ENCODE measurements around the gene METRN.

Gene METRN

DNA sequence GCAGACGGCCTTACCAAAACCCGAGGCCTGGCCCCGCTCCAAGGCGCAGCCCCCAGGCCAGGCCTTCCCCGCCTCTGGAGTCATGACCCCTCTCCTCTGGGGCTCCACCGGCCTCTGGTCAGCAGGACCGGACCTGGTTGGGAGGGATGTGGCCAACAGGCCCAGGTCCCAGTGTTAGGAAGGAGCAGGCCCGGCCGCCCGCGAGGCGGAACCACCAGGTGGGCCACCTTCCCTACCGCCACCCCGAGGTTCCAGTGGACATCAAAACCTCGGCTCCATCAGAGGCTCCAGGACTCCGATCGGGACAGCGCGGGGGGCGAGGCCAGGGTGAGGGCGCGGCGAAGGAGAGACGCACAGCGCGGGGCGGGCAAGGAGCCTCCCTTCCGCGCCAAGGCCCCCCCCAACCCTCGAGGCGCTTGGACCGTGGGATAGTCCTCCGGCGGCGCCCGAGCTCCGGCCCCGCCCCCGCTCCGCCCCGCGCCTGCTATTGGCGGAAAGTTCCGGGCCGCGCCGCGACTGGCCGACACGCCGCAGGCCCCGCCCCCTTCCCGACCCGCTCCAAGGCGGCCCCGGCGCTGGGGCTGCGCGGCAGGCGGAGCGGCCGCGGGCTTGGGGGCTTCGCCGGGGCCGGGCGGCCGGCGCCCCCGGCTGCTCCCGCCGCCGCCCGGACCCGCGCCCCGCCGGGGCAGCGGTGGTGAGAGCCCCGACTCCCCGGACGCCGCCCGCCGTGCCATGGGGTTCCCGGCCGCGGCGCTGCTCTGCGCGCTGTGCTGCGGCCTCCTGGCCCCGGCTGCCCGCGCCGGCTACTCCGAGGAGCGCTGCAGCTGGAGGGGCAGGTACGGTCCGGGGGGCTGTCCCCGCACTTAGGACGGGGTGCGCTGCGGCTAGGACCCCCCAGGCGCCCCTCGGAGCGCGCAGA lies at the start of gene METRN:
Gene METRN, plus strand, starts transcription at position 561 of the 919 bp plus-strand sequence. Its CDS starts 172 bp downstream, at position 733.
- in situ Hi-C loops (cut with HindIII; ENCODE audit: low pct_ligation_motif_present, low pct_unique_long_range_greater_than_20kb, low sequenced_read_pairs), result no loop called here

DNA sequence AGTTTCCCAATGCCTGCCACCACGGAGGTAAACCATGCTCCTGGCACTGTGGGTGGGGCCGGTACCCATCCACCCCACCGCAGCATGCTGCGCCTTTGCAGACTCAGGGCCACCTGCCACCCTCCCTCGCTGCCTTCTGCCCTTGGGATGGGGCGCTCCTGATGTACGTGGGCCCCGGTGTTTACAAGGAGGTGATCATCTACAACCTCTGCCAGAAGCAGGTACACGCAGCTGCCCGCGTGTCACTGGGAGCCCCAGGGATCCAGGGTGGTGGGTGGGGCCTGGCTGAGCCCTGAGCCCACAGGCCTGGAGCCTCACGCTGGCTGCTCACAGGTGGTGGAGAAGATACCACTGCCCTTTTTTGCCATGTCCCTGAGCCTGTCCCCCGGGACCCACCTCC lies 48.3 kb upstream of the METRN start:
- in situ Hi-C loops (cut with HindIII; ENCODE audit: low pct_ligation_motif_present, low pct_unique_long_range_greater_than_20kb, low sequenced_read_pairs), result no loop called here
- no peak for DNase-seq

More for the DNA sequence above, at the start of gene METRN:
- peak; percentile 96 for DNase-seq

DNA sequence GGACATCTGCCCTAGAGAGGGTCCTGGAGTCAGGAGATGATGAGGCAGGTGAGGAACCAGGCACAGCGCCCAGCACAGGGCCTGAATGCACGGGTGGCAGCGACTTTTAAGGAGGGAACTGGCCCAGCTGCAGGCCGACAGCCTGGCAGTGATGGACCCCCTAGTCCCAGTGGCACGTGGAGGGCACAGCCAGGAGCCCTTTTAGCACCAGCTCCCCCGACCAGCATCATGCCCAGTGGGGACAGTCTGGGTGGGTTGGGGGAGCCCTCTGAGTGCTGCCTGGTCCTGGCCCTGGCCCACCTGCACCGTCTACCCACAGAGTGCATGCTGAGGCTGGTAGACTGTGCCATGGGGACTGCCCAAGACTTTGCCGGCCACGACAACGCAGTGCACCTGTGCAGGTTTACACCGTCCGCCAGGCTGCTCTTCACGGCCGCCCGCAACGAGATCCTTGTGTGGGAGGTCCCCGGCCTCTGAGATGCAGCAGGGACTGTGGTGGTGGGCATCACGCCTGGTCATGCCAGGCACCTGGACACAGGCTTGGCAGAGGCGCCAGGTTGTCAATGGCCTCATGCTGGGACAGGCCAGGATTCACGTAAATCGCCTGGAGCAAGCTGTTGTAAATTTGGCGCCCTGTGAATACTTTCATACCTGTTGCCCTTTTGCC lies 47.7 kb upstream of the METRN start:
- in situ Hi-C loops (cut with HindIII; ENCODE audit: low pct_ligation_motif_present, low pct_unique_long_range_greater_than_20kb, low sequenced_read_pairs), result no loop called here
- no peak for DNase-seq

DNA sequence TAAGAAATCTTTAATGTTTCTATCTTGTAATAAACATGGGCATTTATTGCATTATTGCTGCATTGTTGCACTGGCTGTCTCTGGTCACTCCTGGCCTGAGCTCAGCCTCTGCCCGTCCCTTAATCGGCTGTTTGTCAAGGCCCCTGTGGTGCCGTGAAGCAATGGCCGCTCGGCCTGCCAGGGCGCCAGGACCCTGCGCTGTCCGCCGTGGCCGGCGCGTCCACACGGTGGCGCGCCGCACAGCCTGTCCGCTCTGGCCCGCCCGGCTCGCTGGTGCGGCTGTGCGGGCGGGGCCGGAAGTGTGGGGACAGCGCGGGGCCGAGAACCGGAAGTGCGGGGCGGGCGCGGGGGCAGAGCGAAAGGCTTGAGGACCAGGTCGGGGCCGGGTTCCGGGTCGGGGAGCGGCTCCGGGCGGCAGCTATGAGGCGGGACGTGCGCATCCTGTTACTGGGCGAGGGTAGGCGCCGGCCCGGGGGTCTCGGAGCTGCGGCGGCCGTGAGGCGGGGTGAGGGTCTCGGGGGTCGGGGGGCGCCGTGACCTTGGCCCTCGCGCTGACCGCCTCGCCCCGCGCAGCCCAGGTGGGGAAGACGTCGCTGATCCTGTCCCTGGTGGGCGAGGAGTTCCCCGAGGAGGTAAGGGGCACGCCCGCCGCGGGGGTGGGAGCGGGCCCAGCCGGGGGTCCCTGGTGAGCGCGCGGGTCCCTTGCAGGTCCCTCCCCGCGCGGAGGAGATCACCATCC lies 47.0 kb upstream of the METRN start, which contains the start of gene RHOT2:
Gene RHOT2, plus strand, starts transcription at position 353 of the 739 bp plus-strand sequence. Its CDS starts 68 bp downstream, at position 421.
- in situ Hi-C loops (cut with HindIII; ENCODE audit: low pct_ligation_motif_present, low pct_unique_long_range_greater_than_20kb, low sequenced_read_pairs), result no loop called here
- DNase-seq, result peak; percentile 96

DNA sequence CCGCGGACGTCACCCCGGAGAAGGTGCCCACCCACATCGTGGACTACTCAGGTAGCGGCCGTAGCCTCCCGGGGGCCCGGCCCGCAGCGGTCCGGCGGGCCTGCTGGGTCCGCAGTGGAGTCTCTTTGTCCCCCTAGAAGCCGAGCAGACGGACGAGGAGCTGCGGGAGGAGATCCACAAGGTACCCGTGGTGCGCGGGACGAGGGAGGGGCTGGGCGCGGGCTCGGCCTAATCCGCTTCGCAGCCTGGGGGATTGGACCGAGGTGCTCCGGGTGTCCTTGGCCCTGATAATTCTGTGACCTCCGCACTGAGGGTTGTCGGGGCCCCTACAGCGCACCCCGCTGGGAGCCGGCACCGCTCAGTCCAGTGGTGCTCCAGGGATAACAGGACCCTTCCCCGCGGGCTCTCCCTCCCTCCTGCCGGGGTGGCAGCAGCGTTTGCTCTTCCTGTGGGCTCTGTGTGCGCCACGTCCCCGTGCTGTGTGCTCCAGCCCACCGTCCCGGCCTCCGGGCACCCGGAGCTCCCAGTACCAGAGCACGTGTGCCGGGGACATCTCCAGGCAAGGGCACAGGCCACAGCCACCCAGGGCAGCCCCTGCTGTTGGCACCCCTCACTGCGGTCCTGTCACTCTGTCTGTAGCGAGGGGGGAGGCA lies 46.3 kb upstream of the METRN start:
- in situ Hi-C loops (cut with HindIII; ENCODE audit: low pct_ligation_motif_present, low pct_unique_long_range_greater_than_20kb, low sequenced_read_pairs), result no loop called here

DNA sequence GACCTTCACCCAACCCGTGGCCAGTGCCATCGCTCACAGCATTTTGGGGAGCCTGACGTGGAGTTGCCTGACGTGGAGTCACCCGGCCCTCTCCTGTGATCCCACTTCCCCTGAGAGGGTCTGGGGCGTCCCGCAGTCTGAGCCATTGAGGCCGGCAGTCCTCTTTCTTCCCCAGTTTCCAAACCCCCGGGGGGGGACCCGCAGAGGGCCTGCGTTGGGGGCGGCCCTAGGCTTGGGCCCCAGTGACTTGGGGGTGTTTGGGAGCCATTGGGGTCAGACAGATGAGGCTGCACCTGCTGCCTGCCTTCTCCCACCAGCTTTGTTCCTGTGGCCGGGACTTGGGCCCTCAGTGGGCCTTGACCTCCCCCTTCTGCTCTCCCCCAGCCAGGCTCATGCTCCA lies 45.3 kb upstream of the METRN start:
- no peak for DNase-seq
- in situ Hi-C loops (cut with HindIII; ENCODE audit: low pct_ligation_motif_present, low pct_unique_long_range_greater_than_20kb, low sequenced_read_pairs), result no loop called here

More for the DNA sequence above, 46.3 kb upstream of the METRN start:
- peak; percentile 29 for DNase-seq

DNA sequence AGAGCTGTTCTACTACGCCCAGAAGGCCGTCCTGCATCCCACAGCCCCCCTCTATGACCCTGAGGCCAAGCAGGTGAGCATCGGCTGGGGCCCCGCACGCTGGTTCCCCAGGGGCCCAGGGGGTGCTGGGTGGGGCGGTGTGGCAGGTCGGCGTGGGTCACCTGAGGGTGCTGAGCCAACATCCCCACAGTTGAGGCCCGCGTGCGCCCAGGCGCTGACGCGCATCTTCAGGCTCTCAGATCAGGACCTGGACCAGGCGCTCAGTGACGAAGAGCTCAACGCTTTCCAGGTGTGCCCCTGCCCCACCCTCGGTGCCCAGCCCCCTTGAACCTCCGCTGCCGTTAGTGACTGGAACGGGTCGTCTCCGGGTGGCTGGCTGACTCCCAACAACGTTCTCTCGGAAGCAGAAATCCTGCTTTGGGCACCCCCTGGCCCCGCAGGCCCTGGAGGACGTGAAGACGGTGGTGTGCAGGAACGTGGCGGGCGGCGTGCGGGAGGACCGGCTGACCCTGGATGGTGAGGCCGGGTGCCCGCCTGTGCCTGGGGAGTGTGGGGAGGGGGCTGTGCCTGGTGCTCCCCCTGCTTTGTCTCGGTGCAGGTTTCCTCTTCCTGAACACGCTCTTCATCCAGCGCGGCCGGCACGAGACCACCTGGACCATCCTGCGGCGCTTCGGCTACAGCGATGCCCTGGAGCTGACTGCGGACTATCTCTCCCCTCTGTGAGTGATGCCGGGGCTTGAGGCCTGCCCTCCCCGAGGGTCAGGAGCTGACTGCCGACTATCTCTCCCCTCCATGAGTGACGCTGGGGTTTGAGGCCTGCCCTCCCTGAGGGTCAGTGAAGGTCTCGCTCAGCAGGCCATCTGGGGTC lies 44.2 kb upstream of the METRN start:
- in situ Hi-C loops (cut with HindIII; ENCODE audit: low pct_ligation_motif_present, low pct_unique_long_range_greater_than_20kb, low sequenced_read_pairs), result no loop called here
- DNase-seq, result no peak

DNA sequence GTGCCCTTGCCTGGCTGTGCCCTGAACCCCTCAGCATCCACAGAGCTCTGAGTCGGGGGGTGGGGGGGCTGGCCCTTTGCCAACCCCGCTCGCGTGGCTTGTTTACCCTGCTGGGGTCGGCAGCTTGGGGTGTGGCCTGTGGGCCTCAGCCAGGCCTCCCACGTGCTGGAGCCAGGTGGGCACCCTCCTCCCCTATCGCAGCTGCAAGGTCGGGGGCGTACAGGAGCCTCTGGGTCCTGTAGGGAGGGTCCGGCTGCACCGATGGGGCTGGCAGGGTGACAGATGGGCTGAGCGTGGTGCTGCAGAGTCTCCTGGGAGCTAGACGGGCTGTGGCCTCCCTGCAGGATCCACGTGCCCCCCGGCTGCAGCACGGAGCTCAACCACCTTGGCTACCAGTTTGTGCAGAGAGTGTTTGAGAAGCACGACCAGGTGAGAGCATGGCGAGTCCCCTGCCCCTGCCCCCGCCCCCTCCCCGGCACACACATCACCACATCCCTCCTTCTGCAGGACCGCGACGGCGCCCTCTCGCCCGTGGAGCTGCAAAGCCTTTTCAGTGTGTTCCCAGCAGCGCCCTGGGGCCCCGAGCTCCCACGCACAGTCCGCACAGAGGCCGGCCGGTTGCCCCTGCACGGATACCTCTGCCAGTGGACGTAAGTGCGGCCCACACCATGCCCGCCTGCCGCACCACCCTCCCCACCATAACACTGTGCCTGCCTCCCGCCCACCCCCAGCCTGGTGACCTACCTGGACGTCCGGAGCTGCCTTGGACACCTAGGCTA lies 43.4 kb upstream of the METRN start:
- DNase-seq, result no peak
- in situ Hi-C loops (cut with HindIII; ENCODE audit: low pct_ligation_motif_present, low pct_unique_long_range_greater_than_20kb, low sequenced_read_pairs), result no loop called here

DNA sequence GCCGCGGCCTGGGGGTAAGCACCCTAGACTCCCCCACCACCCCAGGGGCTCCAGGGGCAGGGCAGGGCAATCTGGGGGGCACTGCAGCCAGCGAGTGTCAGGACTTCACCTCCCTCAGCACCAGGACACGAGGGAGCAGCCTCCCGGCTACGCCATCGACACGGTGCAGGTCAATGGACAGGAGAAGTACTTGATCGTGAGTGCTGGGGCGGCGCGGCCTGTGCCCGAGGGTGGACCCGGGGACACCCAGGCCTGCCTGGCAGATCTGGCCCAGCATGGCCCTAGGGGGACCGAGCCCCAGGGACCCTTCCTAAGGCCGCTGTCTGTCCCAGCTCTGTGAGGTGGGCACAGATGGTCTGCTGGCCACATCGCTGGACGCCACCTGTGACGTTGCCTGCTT lies 42.5 kb upstream of the METRN start:
- in situ Hi-C loops (cut with HindIII; ENCODE audit: low pct_ligation_motif_present, low pct_unique_long_range_greater_than_20kb, low sequenced_read_pairs), result no loop called here
- no peak for DNase-seq

DNA sequence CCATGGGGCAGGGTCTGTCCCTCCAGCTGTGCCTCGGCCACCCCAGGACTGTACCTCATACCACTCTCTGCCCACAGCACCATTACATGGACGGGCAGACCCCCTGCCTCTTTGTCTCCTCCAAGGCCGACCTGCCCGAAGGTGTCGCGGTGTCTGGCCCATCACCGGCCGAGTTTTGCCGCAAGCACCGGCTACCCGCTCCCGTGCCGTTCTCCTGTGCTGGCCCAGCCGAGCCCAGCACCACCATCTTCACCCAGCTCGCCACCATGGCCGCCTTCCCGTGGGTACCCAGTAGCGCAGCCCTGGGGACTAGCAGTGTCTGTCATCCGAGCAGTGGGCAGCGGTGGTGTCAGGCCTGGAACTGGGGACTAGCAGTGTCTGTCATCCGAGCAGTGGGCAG lies 42.1 kb upstream of the METRN start:
- in situ Hi-C loops (cut with HindIII; ENCODE audit: low pct_ligation_motif_present, low pct_unique_long_range_greater_than_20kb, low sequenced_read_pairs), result no loop called here
- no peak for DNase-seq

DNA sequence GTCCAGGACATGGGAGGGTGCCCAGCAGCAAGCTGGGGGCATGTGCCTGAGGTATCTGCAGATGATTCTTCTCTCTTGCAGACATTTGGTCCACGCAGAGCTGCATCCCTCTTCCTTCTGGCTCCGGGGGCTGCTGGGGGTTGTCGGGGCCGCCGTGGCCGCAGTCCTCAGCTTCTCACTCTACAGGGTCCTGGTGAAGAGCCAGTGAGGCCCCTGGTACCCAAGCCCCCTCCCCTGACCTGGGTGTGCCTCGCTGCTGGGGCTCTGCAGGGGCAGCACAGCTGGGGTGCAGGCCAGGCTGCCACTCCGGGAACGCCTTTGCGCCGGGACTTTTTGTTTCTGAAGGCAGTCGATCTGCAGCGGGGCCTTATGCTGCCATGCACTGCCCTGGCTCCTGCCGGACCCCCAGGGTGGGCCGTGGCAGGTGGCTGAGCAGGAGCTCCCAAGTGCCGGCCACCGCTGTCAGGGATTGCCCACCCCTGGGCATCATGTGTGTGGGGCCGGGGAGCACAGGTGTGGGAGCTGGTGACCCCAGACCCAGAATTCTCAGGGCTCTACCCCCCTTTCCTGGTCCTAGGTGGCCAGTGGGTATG lies 41.4 kb upstream of the METRN start:
- in situ Hi-C loops (cut with HindIII; ENCODE audit: low pct_ligation_motif_present, low pct_unique_long_range_greater_than_20kb, low sequenced_read_pairs), result no loop called here
- DNase-seq, result no peak

DNA sequence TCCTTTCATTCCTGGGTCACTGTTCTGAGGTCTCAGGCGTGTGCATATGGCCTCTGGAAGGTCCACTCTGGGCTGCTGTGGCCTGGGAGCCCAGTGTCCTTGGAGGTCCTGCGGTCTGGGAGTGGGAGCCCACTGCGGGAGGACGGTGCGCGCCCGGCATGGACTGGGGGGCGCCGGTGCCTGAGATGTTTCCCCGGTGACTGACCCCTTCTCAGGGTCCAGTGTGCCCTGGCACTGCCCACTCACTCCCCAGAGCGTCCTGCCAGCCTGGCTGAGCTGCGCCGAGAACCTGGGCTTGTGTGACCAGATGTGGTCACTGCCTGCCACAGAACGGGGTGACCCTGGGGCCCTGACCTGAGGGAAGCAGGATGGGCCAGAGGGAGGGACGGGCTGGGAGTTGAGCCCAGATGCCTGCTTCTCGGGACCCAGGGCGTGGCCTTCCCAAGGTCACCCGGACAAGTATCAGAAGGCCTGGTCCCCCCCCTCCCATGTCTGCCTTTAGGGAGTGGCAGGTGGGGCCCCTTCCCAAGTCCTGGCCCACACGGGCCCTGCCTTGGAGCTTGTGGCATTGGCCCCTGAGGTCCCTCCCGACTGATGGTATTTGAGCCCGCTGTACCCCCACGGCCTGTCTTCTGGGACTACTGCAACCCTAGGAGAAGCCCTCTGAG lies 40.6 kb upstream of the METRN start:
- DNase-seq, result no peak
- in situ Hi-C loops (cut with HindIII; ENCODE audit: low pct_ligation_motif_present, low pct_unique_long_range_greater_than_20kb, low sequenced_read_pairs), result no loop called here

DNA sequence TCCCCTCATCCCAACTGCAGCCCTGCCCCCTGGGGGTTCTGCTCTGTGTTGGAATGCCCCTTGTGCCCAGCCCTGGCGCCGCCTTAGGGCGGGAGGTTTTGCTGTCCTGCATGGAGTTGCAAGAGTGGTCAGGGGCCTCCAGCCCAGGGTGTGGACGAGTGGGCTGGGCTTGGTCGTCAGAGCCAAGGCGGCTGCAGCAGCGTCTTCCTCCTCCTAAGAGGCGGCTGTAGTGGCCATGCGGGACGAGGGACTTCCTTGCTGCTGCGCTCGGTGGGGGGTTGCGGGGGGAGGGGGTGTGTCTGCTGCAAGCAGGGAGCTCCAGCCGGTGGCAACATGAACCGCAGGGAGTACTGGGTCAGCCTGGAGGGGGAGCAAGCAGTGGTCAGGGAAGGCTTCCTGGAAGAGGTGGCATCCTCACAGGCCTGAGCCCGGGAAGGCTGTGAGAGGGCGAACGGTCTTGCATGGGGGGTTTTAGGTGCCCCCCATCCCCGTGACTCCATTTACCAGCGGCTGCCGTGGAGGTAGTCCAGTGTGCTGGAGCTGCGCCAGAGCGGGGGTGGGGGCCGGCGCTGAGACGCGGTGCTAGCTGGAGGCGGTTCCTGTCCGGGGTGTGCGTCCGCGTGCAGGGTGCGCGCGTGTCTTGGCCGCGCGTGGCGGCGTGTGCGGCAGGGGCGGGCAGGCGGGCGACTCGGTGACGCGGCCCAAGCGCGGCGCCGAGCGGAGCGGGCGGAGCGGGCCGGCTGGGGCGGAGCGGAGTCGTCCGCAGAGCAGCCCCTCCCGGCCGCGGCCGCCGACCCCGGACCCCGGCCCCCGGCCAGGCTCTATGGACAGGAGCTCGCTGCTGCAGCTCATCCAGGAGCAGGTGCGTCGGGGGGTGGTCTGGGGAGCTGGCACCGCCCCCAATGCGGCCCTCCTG lies 39.7 kb upstream of the METRN start, which contains the start of gene RHBDL1:
Gene RHBDL1, plus strand, starts transcription at position 704 of the 916 bp plus-strand sequence. Its CDS starts 120 bp downstream, at position 824.
- peak; percentile 58 for DNase-seq
- in situ Hi-C loops (cut with HindIII; ENCODE audit: low pct_ligation_motif_present, low pct_unique_long_range_greater_than_20kb, low sequenced_read_pairs), result no loop called here

DNA sequence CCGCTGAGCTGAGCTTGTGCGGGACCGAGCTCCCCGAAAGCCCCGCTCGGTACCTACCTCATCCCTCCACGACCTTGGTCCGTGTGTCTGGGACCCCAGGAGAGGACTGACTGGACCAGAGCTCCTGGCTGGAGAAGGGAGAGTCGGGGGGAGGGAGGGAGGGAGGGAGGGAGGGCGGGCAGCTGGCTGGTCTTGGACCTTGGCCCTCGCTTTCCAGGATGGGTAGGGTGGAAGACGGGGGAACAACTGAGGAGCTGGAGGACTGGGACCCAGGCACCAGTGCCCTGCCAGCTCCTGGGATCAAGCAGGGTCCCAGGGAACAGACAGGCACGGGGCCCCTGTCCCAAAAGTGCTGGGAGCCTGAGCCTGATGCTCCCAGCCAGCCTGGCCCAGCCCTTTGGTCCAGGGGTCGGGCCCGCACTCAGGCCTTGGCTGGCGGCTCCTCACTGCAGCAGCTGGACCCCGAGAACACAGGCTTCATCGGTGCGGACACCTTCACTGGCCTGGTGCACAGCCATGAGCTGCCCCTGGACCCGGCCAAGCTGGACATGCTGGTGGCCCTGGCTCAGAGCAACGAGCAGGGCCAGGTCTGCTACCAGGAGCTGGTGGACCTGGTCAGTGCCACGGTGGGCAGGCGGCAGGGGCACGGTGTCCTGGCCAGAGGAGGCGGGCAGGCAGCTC lies 38.9 kb upstream of the METRN start:
- in situ Hi-C loops (cut with HindIII; ENCODE audit: low pct_ligation_motif_present, low pct_unique_long_range_greater_than_20kb, low sequenced_read_pairs), result no loop called here

DNA sequence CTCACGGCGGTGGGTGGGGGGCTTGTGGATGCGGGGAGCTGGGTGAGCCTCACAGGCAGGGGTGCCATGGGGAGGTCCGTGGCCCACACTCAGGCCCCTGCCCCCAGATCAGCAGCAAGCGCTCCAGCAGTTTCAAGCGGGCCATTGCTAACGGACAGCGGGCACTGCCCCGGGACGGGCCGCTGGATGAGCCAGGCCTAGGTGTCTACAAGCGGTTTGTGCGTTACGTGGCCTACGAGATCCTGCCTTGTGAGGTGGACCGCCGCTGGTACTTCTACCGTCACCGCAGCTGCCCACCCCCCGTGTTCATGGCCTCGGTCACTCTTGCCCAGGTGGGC lies 38.4 kb upstream of the METRN start:
- in situ Hi-C loops (cut with HindIII; ENCODE audit: low pct_ligation_motif_present, low pct_unique_long_range_greater_than_20kb, low sequenced_read_pairs), result no loop called here
- no peak for DNase-seq

More for the DNA sequence above, 38.9 kb upstream of the METRN start:
- DNase-seq, result no peak
